GM12891 (cell line): ENCODE results near the gene MGAT3.

Experiments
- DNase-seq: peaks from one replicate; pipeline ENCODE4 v3.0.0; 2011; ENCODE audit warnings: low spot score; ENCODE audit not compliant: insufficient read length
- FAIRE-seq: peaks from 2 replicates; lab custom pipeline; 2011; peaks lifted over from hg19 to GRCh38; lab: Jason Lieb, UNC
- PAX5 ChIP-seq: IDR thresholded peaks from 2 replicates; pipeline ENCODE4 v1.6.1; 2011; ENCODE audit warnings: low read length, moderate library complexity, mild to moderate bottlenecking; ENCODE audit not compliant: insufficient read depth, severe bottlenecking
- POLR2A ChIP-seq: IDR thresholded peaks from 2 replicates; pipeline ENCODE4 v1.6.1; 2011; ENCODE audit warnings: low read depth, low read length, control low read depth
- POLR2AphosphoS5 ChIP-seq: IDR thresholded peaks from 2 replicates; pipeline ENCODE4 v1.6.1; 2011; ENCODE audit warnings: low read depth, low read length, control low read depth
- POU2F2 ChIP-seq: IDR thresholded peaks from 2 replicates; pipeline ENCODE4 v1.6.1; 2011; ENCODE audit warnings: low read depth, mild to moderate bottlenecking, control low read depth, low read length, moderate library complexity
- SPI1 ChIP-seq: IDR thresholded peaks from 2 replicates; pipeline ENCODE4 v1.6.1; 2011; ENCODE audit warnings: low read depth, low read length, control low read depth
- TAF1 ChIP-seq: IDR thresholded peaks from 2 replicates; pipeline ENCODE4 v1.6.1; 2011; ENCODE audit warnings: low read depth, low read length, control low read depth

MGAT3 gene

GRCh38 chr22:39427751-39428596 lies 28.8 kb upstream of the MGAT3 start:
- DNase-seq = no peak
- FAIRE-seq = no peak
- no peak for TF ChIP-seq PAX5
- no peak for TF ChIP-seq TAF1
- TF ChIP-seq POLR2A = no peak
- no peak for TF ChIP-seq POLR2AphosphoS5
- no peak for TF ChIP-seq POU2F2
- no peak for TF ChIP-seq SPI1

GRCh38 chr22:39428597-39429071 lies 28.2 kb upstream of the MGAT3 start:
- TF ChIP-seq POU2F2 (no peak), SPI1 (no peak), POLR2AphosphoS5 (no peak), POLR2A (no peak), PAX5 (no peak), TAF1 (no peak)
- FAIRE-seq (no peak), DNase-seq (no peak)

- DNase-seq = no peak
- TF ChIP-seq TAF1 (no peak), PAX5 (no peak), SPI1 (no peak), POU2F2 (no peak), POLR2A (no peak), POLR2AphosphoS5 (no peak)
- FAIRE-seq = no peak
These were observed 27.6 kb upstream of the MGAT3 start for GRCh38 chr22:39429186-39429585.

GRCh38 chr22:39429916-39430575 lies 26.8 kb upstream of the MGAT3 start:
- TF ChIP-seq SPI1 (no peak), POLR2AphosphoS5 (no peak), POU2F2 (no peak), POLR2A (no peak), TAF1 (no peak), PAX5 (no peak)
- FAIRE-seq (no peak), DNase-seq (no peak)

GRCh38 chr22:39430576-39431150 lies 26.1 kb upstream of the MGAT3 start:
- no peak for TF ChIP-seq POLR2AphosphoS5
- no peak for TF ChIP-seq TAF1
- no peak for TF ChIP-seq POLR2A
- no peak for TF ChIP-seq POU2F2
- no peak for TF ChIP-seq SPI1
- no peak for TF ChIP-seq PAX5
- FAIRE-seq (no peak), DNase-seq (no peak)

GRCh38 chr22:39431216-39431801 lies 25.5 kb upstream of the MGAT3 start:
- FAIRE-seq (no peak), DNase-seq (no peak)
- TF ChIP-seq SPI1 (no peak), TAF1 (no peak), POLR2A (no peak), POLR2AphosphoS5 (no peak), PAX5 (no peak), POU2F2 (no peak)

GRCh38 chr22:39431821-39432251 lies 25.0 kb upstream of the MGAT3 start:
- TF ChIP-seq SPI1 = no peak
- no peak for TF ChIP-seq TAF1
- TF ChIP-seq POLR2AphosphoS5 = no peak
- TF ChIP-seq POU2F2 = no peak
- no peak for TF ChIP-seq PAX5
- TF ChIP-seq POLR2A = no peak
- FAIRE-seq (no peak), DNase-seq (no peak)

- TF ChIP-seq POU2F2 (no peak), PAX5 (no peak), POLR2AphosphoS5 (no peak), TAF1 (no peak), SPI1 (no peak), POLR2A (no peak)
- DNase-seq (no peak), FAIRE-seq (no peak)
These were observed 24.4 kb upstream of the MGAT3 start for GRCh38 chr22:39432361-39432811.
